GM12873 (cell line): ENCODE measurements around the gene ELOVL6.

Experiments
- TF ChIP-seq, protein P1 (sequence below): IDR thresholded peaks from 2 replicates; pipeline ENCODE4 v1.5.1; 2012; ENCODE audit warnings: low read depth, mild to moderate bottlenecking, moderate library complexity, low read length, control low read depth; ENCODE audit not compliant: insufficient read depth; ENCODE audit errors: missing control alignments

The ELOVL6 gene

DNA sequence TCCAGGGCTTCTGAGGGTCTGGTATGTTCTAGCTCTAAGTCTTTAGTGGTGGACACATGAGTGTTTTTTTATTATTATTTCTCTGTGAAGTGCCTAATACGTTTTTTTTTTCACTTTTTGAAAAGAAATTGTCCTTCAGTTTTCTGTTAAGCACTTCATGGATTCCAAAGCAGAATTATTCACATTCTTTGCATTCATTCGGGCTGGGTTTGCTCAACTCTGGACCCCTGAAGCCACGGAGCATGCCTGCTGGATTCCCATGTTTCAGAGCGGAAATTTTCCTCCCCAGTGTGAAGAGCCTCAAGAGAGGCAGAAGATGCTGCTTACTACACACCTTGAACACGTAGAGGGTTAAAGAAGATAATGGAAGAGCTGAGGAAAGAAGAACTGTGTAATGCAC, 178.3 kb downstream of the ELOVL6 start:
- TF ChIP-seq, protein P1, sequence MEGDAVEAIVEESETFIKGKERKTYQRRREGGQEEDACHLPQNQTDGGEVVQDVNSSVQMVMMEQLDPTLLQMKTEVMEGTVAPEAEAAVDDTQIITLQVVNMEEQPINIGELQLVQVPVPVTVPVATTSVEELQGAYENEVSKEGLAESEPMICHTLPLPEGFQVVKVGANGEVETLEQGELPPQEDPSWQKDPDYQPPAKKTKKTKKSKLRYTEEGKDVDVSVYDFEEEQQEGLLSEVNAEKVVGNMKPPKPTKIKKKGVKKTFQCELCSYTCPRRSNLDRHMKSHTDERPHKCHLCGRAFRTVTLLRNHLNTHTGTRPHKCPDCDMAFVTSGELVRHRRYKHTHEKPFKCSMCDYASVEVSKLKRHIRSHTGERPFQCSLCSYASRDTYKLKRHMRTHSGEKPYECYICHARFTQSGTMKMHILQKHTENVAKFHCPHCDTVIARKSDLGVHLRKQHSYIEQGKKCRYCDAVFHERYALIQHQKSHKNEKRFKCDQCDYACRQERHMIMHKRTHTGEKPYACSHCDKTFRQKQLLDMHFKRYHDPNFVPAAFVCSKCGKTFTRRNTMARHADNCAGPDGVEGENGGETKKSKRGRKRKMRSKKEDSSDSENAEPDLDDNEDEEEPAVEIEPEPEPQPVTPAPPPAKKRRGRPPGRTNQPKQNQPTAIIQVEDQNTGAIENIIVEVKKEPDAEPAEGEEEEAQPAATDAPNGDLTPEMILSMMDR: no peak

DNA sequence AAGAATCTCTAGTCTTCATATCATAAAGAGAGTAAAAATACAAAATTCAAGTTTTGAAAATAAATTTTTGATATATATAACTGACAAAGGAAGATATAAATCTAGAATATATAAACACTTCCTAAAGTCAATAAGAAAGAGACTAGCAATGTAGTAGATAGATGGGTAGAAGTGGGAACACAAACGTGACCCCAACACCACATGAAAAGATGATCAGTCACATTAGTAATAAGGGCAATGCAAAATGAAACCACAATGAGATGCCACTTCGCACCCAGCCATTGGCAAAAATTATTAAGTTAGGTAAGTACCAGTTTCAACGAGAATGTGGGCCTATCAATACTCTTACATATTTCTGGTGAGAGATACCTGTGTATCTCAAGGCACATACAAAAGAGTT, 179.3 kb downstream of the ELOVL6 start:
- TF ChIP-seq, protein P1: no peak

DNA sequence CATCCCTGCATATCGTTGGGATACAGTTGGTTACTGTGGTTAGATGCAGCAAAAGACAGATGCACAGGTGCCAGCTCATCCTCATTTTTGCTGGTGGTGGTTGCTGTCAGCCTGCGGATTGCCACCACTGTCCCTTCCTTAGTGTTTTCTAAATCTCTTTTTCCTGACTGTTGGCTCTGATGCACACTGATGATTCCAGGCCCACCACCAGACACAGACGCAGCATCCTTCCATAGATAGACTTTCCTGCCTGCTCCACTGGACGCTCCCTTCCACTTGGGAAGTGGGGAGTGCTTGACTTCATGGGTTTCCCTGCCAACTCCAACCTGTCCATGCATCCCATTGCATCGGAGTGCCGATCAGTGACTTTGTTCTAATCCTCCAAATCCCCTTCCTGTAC, 184.2 kb downstream of the ELOVL6 start:
- TF ChIP-seq, protein P1: no peak

DNA sequence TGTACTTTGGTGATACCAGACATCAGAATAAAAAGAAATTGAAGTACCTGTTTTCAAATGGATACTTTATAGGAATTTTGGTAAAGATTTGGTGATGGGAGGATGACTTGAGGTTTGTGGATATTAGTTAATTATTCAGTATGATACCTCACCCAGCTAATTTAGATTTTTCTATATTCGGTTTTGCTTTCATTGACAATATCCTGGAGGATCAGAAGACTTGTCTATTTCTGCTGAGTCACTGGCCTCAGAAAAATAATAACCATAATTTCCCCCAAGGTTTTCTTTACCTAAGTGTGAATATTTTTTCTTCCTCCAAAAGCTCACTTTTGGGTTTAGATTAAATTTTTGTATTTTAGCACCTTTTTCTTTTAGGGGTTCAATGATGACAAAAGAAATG, 185.5 kb downstream of the ELOVL6 start:
- TF ChIP-seq, protein P1: no peak

DNA sequence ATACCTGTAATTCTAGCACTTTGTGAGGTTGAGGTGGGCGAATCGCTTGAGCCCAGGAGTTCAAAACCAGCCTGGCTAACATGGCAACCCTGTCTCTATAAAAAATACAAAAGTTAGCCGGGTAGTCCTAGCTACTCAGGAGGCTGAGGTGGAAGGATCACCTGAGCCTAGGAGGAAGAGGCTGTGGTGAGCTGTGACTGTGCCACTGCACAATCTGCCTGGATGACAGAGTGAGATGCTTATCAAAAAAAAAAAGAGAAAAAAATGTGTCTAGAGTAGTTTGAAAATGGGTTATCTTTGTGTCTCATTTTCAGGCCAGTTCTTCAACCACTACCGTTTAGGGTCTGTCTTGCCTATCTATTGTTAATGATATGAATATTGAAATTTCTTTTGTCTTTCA, 187.6 kb downstream of the ELOVL6 start:
- TF ChIP-seq, protein P1: no peak

DNA sequence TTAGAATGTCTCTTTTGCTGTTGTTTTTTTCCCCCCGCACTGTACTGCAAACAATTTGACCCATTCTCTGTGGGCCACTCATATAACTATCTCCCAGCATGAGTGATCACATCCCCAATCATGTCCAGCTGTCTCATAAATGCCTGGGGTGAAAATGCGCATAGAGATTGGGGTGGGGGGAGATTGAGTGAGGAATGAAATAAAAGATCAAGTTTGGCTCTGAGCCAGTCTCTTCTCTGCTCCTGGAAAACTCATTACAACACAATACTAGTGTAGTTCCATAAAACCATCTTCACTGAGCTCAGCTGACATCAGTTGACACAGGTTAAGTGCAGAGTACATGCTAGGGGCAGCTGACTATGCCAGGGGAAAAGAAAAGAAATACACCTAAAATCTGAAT, 188.9 kb downstream of the ELOVL6 start:
- TF ChIP-seq, protein P1: no peak

DNA sequence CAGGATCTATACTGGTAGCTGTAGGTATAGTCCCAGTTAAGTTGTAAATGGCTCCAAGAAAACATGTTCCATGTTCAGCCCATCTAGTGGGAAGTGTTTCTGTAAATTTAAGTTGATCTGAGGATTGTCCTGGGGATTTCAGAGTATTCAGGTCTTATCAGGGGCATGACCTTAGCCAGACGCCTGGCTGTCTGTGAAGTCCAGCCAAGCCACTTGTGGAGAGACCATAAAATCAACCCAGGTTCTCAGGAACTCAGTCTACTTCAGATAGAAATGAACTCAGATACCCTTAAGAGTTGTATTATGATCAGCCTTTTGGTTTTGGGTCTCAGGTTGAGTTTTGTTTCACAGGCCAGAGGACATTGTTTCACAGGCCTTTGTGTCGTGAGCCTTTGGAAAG, 189.9 kb downstream of the ELOVL6 start:
- TF ChIP-seq, protein P1: no peak
